GM19467 (cell line): ENCODE results near the gene MORF4L1.
"Not testable (repeated sequence)": the region's sequence is repeated elsewhere in the genome, so short reads cannot be mapped to it uniquely, and the experiment has no call there.

Experiments
- ATAC-seq: cut with Tn5 transposase; IDR thresholded peaks from one replicate; pipeline ENCODE4 v1.9.1; 2021; ENCODE audit warnings: mild to moderate bottlenecking, moderate library complexity; ENCODE audit not compliant: unreplicated experiment

MORF4L1 gene

GRCh38 chr15:78923480-78924360, 51.0 kb downstream of the MORF4L1 start:
- no peak for ATAC-seq

- ATAC-seq = no peak
These were observed 52.5 kb downstream of the MORF4L1 start for GRCh38 chr15:78925076-78925624.

GRCh38 chr15:78925956-78926743, 53.5 kb downstream of the MORF4L1 start:
- ATAC-seq = no peak

GRCh38 chr15:78927077-78927790, 54.5 kb downstream of the MORF4L1 start:
- no peak for ATAC-seq

- ATAC-seq = not testable (repeated sequence)
These were observed 55.5 kb downstream of the MORF4L1 start for GRCh38 chr15:78928176-78928575.

- no peak for ATAC-seq
These were observed 56.0 kb downstream of the MORF4L1 start for GRCh38 chr15:78928616-78929093.

GRCh38 chr15:78929536-78930264, 57.0 kb downstream of the MORF4L1 start:
- ATAC-seq = no peak

- ATAC-seq = no peak
These were observed 58.1 kb downstream of the MORF4L1 start for GRCh38 chr15:78930577-78931388.

GRCh38 chr15:78931439-78932257, 59.0 kb downstream of the MORF4L1 start:
- no peak for ATAC-seq

- no peak for ATAC-seq
These were observed 59.6 kb downstream of the MORF4L1 start for GRCh38 chr15:78932258-78932808.

- ATAC-seq = no peak
These were observed 60.6 kb downstream of the MORF4L1 start for GRCh38 chr15:78933187-78933822.

- no peak for ATAC-seq
These were observed 61.3 kb downstream of the MORF4L1 start for GRCh38 chr15:78933823-78934654.

- ATAC-seq = no peak
These were observed 61.9 kb downstream of the MORF4L1 start for GRCh38 chr15:78934655-78935023.

- no peak for ATAC-seq
These were observed 64.5 kb downstream of the MORF4L1 start for GRCh38 chr15:78937132-78937739.

- ATAC-seq = peak; percentile 65
These were observed 66.2 kb downstream of the MORF4L1 start for GRCh38 chr15:78938658-78939488.

- no peak for ATAC-seq
These were observed 70.1 kb downstream of the MORF4L1 start for GRCh38 chr15:78942741-78943140.
